Activated CD8-positive, alpha-beta memory T cell treated with anti-CD3 and anti-CD28 coated beads for 4 hours (primary cell): ENCODE results near the gene VAPA.

ENCODE experiments used
- DNase-seq, 2 donors: peaks; one replicate each; pipeline ENCODE4 v3.0.0-alpha.2; 2020; ENCODE audit warnings: low read depth in 2 of 2

VAPA gene, protein sequence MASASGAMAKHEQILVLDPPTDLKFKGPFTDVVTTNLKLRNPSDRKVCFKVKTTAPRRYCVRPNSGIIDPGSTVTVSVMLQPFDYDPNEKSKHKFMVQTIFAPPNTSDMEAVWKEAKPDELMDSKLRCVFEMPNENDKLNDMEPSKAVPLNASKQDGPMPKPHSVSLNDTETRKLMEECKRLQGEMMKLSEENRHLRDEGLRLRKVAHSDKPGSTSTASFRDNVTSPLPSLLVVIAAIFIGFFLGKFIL

DNA sequence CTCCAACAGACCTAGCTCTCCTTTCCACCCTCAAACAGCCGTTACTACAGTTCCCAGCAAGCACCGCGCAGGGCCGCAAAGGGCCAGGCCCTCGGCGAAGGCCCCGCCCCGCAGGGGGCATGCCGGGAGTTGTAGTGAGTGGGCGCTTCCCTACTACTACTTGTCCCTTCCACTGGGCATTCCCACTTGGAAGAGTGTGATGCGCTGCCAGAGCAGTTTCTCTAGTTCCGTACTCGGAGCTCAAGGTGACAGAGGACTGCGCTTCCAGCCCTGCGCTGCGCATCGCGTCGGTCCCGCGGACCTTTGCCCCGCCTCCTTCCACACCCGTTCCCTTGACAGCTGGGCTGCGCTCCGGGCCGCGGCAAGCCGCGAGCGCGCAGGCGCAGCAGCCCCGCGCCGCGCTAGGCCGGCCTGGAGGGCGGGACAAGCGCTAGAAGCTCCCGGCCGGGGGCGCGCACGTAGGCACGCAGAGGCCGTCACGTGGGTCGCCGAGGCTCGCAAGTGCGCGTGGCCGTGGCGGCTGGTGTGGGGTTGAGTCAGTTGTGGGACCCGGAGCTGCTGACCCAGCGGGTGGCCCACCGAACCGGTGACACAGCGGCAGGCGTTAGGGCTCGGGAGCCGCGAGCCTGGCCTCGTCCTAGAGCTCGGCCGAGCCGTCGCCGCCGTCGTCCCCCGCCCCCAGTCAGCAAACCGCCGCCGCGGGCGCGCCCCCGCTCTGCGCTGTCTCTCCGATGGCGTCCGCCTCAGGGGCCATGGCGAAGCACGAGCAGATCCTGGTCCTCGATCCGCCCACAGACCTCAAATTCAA, at the start of gene VAPA:
Gene VAPA (plus strand): TSS at position 491 of the 808 bp plus-strand sequence. CDS start 241 bp downstream, at position 732.
- peak; percentile 85 to 87 for DNase-seq

DNA sequence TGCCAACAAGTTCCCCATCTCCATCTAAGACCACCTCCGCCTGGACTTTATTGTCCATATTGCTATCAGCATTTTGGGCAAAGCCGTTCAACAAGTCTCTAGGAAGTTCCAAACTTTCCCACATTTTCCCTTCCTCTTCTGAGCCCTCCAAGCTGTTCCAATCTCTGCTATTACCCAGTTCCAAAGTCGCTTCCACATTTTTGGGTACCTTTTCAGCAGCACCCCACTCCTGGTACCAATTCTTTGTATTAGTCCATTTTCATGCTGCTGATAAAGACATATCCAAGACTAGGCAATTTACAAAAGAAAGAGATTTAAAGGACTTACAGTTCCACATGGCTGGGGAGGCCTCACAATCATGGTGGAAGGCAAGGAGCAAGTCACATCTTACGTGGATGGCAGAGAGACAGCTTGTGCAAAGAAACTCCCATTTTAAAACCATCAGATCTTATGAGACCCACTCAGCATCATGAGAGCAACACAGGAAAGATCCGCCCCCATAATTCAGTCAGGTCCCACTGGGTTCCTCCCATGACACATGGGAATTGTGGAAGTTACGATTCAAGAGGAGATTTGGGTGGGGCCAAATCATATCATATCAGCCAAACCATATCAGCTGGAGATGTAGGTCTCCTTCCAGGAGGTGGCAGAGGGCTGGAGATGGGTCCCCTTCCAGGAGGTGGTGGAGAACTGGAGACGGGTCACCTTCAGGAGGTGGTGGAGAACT, 47.9 kb upstream of the VAPA start:
- DNase-seq: no peak

DNA sequence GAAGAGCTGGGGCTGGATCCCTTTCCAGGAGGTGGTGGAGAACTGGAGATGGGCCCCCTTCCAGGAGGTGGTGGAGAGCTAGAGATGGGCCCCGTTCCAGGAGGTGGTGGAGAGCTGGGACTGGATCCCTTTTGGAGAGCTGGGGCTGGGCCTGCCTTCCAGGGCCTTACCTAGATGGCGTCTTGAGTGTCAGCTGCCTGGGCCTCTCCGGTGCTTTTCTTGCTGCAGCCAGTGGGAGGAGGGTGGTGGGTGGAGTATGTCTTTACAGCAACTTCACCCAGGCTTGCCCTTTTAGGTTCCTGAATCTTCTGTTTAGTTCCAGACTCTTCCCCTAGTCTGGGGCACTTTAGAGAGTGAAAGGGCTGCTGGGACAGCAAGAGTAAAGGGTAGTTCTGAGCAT, 47.2 kb upstream of the VAPA start:
- DNase-seq: no peak

DNA sequence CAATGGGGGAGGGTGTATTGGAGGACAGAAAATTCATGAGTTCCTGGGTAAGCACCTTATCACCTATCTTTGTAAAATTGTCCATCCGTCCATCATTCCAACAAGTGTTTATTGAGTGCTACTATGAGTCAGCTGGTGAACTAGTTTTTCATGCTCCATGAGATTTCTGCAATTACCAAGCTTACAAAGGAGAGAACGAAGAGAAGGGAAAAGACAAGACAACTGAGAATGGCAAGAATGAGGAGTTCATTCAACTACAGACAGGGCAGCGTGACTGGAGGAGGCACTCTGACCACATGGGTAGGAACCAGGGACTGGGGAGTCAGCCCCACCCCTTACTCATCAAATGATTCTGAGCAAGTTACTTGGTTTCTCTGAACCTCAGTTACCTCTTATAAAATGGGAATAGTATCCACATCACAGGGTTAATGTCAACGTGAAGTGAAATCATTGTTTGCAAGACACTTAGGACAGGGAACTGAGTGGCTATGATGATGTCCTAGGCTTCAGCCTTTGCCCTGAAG, 46.7 kb upstream of the VAPA start:
- no peak for DNase-seq

DNA sequence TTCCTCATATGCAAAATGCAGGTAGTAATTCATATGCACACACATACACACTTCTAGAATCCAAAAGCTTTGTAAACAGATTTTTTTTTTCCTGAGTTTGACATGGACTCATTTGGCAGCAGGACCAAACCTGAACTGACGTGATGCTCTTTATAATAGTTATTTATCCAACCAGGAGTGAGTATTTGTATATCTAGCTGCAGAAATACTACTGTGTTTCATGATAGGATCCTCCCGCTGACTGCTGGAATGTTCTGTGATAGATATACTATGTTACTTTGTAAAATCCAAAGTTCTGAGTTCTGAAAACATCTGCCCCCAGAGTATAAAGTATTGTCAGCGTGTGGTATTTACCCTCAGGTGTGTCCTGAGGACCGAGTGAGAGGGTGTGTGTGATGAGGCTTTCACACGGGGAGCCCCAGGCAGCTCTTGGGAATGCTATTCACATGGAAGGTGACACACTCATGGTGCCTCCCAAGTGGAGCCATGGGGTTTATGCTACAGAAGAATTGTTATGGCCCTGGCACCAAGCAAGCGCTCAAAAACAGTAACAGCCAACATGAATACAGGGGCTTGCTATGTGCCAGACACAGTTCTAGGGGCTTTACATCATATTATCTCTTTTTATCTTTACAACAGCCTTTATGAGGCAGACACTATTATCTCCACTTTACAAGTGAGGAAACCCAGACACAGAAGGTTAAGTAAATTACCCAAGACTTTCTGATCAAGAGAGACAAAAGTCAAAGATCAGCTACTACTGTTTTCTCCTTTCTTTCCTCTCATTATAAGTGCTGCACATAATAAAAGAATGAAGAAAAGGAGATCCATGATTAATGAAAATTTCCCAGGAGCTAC, 44.7 kb upstream of the VAPA start:
- no peak for DNase-seq

DNA sequence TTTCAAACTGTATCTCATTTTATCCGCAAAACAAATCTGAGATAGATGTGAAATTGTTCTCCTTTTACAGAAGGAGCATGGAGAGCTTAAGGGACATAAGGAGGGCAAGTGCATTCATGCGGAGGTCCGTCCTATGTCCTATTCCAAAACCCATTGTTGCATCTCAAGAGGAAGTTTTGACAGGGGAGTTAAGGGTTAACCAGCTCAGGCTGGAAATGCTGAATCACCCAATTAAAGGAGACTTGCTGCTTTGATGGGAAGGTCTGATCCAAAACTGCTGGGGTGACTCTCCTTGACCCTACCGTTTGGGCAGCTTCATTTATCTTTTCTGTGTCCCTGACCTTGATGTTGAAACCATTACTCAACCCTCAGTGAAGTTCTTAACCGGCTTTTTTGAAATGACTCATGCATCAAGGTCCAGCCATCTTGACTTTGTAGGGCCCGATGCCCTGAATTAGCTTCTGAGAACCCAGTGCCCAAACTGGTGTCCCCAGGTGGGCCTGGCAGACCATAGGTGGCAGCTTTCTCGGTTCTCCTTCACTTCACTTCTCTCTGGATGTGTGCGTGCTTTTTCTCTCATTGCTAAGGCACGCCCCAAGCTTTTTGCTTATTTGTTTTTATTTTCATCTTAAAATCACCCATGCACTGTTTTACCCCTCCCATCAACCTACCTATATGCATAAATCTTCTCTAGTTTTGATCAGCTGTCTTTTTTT, 43.9 kb upstream of the VAPA start:
- no peak for DNase-seq

DNA sequence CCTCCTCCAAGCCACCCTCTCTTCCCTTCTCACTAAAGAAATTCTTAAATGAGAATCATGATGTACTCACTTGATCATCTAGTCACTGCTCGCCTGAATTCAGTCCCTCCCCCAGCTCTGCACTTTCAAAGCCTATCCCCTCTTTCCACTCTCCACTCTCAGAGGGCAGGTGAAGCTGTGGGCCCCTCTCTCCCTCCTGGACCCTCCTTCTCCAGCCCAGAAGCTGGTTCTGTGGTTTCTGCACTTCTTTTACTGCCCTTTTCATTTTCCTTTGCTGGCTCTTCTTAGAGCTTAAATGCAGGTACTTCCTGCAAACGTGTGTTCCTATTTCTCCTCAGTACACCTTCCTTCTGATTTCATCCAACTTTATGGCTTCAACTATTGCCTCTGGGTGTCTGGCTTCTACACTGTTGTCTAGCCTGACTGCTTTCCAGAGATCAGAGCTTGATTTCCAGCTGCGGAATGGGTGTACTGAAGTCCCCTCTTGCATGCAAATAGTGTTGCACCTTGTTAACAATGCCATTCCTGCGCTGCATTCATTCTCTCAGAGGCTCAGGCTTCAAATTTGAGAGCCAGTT, 43.3 kb upstream of the VAPA start:
- no peak for DNase-seq

DNA sequence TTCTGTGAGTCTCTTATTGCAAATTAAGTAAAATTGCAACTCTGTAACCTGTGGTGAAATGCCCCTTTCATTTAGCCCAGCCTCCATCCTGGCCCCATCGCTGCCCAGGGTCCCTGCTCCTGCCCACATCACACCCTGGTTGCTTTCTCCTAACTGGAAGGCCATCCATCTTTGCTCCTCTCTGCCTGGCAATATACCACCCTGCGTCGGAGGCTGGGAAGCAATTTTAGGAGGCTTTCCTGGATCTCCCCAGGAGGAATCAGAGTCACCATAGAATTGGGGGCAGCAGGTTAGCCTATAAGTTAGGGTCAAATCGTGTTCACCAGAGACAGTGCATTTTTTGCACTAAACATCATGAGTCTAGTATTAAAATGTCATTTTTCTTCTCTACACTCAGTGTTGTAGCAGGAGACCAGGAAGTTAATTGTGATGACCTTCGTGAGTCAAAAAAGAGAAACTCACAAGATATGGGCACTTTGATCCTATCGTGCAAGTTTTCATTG, 42.5 kb upstream of the VAPA start:
- no peak for DNase-seq

DNA sequence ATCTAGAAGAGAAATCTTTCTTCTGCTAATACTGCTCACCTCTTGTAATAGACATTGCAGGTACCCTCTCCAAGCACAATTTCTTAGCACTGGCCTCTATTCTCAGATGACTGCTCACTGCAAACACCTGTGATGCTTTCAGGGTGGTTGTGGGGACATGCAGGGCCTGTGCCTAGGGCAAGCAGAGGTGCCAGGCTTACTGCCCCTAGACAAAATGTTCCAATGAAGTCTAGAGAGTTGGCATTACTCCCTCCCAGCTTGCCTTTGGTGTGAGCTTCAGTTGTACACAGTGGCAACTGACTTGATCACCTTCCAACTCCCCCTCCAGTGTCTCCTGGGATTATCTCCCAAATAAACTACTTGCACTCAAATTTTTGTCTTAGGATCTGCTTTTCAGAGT, 41.0 kb upstream of the VAPA start:
- DNase-seq: no peak

DNA sequence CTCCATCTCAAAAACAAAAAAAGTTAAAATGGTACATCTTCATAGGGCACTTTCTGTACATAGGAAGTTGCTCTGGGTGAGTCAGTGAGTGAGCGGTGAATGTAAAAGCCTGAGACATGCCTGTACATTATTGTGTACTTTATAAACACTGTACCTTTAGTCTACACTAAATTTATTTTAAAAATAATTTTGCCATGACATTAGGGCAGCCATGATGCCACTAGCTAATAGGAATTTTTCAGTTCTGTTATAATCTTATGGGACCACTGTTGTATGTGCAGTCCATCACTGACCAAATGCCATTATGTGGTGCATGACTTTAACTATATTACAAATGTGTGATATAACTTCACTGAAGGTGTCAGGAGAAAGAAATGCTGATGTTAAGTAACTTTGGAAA, 39.1 kb upstream of the VAPA start:
- no peak for DNase-seq

DNA sequence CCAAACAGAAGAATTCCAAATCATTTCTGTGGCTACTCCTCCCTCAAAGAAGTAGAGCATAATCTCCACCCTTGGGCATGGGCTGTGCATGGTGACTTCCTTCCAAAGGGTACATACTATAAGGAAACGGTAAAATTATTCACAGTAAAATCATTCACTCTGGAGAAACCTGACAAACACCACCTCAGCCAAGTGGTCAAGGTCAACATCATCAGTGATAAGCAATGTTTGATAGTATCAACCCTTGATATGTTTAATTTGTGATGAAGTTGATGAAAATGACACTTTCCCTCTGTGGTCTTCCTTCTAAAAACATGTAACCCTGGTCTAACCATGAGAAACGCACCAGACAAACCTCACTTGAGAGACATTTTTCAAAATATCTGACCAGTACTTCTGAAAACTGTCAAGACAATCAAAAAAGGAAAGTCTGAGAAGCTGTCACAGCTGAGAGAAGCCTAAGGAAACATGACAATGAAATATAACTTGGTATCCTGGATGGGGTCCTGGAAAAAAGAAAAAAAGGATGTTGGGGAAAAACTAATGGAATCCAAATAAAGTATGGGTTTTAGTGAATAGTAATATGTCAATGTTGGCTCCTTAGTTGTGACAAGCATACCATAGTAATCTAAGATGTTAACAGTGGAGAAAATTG, 37.5 kb upstream of the VAPA start:
- no peak for DNase-seq

DNA sequence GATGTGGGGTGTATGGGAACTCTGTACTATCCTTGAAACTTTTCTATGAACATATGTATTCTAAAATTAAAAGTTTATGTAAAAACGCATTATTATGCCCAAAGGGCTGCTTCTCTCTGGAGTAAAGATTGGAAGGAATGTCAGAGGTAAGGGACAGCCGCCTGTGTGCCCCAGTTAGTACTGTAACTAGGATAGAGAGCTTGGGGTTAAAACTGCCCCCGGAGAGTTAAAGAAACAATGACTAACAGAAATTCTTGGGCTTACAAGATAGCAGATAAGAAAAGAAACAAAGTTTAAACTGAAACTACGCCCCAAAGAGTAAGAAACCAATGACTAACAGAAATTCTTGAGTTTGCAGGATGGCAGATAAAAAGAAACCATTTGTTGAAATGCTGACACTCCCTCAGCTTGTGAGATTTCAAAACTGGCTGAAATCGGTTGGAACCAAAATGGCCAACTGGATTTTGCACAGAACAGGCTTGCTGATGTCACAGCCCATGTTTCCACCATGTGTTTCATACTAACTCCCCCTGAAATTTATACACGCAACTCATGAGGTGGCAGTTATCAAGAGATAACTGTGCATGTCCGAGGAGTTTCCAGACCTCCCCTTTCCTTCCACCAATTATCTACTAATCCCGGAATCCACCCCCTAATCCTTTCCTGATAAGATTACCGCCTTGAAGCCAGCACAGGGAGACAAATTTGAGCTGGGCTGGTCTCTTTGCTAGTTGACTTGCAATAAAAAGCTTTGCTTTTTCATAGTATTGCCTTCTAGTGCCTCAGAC, 36.8 kb upstream of the VAPA start:
- no peak for DNase-seq

DNA sequence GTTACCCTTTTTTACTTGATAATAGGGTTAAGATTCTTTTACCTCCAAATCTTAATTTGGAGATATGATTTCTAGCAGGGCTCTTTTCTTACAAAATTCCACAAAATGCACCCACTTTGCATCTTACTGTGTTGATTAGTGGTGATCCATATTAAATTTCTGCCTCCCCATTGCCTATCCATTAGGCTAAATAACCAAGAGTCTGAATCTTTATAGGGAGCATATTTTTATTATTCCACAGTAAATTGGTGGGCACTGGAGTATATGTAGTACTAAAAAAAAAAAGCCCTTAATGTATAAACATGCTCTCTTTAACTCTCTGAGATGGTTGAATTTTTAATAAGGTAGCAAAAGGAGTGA, 36.2 kb upstream of the VAPA start:
- no peak for DNase-seq

DNA sequence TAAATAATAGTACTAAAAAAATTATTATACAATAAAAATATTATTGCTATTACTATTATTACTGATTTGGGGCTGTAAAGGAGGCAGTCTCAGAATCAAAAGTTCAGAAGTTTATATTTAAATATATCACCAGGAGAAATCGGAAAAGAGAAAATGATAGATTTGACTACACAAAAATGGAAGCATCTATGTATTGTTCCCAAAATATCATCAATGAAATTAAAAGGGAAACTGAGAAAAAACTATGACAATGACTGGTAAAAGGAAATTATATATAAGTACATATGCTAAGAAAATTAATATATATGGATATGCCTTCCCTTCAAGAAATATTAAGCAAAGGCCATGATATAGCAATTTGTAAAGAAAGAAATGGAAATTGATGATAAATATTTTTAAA, 35.7 kb upstream of the VAPA start:
- DNase-seq: no peak

DNA sequence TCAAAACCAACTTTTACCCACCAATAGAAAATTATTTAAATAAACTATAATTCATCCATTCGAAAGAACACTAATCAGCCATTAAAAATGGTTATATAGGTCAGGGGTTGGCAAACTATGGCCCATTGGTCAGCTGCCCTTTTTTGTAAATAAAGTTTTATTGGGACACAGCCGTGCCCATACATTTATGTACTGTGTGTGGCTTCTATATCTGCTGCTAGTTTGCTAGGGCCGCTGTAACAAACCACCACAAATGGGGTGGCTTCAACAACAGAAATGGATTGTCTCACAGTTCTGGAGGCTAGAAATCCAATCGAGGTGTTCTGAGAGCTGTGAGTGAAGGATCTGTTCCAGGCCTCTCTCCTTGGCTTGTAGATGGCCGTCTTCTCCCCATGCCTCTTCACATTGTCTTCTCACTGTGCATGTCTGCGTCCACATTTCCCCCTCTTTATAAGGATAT, 35.0 kb upstream of the VAPA start:
- no peak for DNase-seq

DNA sequence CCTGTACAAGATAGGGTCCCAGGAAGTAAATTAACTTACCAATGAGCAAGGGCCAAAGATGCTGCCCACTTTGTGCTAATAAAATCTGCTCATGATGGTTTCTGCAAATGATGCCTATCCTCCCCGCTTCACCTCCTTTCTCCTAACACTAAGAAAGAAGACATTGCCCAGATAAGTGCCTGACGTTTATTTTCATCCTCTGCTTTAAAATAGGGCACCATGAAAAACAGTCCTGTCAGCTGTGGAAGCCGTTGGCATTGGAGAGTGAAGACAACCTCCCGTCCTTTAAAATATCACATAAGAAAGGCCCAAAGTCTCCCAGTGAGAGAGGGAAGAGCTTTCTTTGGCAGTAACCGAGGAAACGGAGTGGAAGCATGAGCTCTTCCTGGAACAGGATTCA, 29.7 kb upstream of the VAPA start:
- no peak for DNase-seq

DNA sequence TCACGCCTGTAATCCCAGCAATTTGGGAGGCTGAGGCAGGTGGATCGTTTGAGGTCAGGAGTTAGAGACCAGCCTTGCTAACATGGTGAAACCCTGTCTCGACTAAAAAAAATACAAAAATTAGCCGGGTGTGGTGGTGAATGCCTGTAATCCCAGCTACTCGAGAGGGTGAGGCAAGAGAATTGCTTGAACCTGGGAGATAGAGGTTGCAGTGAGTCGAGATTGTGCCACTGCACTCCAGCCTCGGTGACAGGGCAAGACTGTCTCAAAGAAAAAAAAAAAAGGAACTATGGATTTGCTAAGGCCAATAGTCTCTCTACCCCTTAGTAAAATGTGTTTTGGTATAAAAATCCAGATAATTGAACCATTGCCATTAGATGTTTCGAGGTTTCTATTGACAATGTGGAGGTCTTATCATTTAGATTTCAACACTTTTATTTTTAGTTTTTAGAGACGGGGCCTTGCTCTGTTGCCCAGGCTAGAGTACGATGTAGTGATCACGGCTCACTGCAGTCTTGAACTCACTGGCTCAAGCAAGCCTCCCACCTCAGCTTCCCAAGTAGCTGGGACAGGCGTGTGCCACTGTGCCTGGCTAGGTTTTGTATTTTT, 29.2 kb upstream of the VAPA start:
- DNase-seq: no peak

DNA sequence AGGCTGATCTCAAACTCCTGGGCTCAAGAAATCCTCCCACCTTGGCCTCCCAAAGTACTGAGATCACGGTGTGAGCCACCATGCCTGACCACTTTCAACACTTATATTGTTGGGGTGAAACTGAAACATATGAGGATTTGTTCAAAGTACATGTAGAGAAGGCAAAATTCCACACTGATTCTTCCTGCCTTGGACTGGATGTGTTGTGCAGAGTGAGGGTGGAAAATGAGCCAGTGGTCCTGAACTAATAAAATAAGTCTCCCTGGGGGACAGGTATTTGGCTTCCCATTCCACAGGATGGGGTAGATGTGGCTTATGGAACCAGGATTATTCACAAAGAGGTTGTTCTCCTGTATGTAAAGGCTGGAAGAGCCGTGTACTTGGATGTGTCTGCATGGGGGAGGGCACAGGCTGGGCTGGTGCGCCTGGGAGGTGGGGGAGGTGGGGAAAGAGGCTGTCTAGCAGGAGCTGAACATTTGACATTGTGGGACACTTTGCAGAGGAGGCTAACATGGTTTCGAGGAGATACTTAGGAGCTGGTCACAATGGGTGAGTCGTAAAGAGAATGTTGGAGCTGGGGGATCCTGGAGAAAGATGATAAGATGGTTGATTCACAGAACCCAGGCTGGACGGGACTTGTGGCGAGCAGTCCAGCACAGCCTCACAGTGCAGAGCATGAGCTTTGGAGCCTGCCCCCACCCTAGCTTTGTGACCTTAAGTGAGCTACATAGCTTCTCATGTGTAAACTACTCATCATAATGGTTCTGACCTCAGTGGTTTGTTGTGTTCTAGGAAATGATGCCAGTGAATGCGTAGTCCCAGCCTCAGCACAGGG, 28.4 kb upstream of the VAPA start, which contains the start of gene TXNDC2:
Gene TXNDC2 (plus strand): TSS at position 804 of the 835 bp plus-strand sequence. CDS start 708 bp downstream, outside the sequence.
- DNase-seq: no peak
